Activated CD4-positive, alpha-beta T cell treated with anti-CD3 and anti-CD28 coated beads for 1 hour (primary cell): ENCODE measurements around the gene NELFE.
"Not testable (repeated sequence)": the region's sequence is repeated elsewhere in the genome, so short reads cannot be mapped to it uniquely, and the experiment has no call there.

Experiments used
- DNase-seq: peaks from one replicate; pipeline ENCODE4 v3.0.0-alpha.2; 2020

Gene NELFE

DNA sequence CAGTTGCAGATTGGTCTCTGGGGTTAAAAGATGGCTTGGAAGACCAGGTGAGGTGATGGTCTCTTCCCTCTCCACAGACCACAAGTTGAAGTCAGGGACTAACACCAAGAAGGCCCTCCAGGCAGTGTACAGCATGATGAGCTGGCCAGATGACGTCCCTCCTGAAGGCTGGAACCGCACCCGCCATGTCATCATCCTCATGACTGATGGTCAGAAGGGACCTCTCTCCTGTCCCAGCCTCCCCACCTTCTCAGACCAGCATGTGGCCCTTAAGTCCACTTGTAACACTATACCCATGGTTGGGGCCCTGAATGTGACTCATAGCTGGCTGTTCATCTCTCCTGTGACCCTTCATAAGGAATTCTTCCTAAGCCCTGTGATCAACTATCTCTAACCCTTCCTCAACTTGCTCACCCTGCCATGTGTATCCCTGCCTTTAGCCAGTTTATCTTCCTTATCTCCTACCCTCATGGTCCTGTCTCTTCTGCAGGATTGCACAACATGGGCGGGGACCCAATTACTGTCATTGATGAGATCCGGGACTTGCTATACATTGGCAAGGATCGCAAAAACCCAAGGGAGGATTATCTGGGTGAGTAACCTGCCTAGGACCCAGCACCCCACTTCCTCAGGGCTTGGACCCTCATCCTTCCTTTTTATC, 9.9 kb downstream of the NELFE start:
- no peak for DNase-seq

DNA sequence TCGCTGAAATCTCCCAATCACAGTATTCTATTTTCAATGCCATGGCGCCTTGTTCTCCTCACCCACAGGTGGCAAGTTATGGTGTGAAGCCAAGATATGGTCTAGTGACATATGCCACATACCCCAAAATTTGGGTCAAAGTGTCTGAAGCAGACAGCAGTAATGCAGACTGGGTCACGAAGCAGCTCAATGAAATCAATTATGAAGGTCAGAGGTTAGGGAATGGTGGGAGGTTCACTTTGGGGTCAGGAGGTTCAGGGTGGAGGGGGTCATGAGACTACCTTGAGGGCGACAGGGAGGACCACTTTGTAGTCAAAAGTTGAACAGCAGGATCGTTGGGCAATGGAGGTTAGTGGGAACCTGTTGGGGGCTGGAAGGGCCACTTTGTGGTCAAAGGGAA, 10.5 kb downstream of the NELFE start:
- DNase-seq: no peak

DNA sequence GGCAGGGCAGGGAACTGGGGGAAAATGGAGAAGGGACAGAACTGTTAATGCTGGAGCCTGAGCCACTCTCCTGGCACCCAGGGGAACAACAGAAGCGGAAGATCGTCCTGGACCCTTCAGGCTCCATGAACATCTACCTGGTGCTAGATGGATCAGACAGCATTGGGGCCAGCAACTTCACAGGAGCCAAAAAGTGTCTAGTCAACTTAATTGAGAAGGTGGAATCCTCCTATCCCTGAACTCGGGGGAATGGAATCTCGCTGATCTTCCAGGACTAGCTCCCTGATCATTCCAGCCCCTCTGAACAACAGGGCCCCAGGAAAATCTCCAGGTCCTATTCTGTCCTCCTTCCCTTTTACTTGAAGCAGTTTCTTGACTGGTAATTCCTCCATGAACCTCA, 10.9 kb downstream of the NELFE start:
- no peak for DNase-seq

DNA sequence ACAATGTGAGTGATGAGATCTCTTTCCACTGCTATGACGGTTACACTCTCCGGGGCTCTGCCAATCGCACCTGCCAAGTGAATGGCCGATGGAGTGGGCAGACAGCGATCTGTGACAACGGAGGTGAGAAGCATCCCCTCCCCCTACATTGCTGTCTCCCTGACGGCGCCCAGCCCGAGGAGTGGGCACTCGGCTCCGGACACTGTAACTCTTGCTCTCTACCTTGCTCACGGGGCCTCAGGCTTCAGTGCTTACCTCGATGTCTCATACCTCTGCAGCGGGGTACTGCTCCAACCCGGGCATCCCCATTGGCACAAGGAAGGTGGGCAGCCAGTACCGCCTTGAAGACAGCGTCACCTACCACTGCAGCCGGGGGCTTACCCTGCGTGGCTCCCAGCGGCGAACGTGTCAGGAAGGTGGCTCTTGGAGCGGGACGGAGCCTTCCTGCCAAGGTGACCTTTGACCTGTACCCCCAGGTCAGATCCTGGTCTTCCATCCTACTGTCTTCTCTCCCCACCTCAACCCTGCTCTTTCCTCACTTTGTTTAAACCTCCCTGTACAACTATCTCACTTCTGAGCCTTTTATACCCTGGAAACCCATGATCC, 11.6 kb downstream of the NELFE start:
- DNase-seq: no peak

DNA sequence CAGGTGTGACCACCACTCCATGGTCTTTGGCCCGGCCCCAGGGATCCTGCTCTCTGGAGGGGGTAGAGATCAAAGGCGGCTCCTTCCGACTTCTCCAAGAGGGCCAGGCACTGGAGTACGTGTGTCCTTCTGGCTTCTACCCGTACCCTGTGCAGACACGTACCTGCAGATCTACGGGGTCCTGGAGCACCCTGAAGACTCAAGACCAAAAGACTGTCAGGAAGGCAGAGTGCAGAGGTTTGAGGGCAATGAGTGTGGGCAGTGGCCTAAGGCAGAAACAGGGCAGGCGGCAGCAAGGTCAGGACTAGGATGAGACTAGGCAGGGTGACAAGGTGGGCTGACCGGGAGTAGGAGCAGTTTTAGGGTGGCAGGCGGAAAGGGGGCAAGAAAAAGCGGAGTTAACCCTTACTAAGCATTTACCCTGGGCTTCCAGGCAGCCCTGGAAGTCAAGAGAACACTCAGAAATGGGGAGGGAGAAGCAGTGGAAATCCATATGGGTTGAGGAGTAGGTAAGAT, 12.3 kb downstream of the NELFE start:
- no peak for DNase-seq

DNA sequence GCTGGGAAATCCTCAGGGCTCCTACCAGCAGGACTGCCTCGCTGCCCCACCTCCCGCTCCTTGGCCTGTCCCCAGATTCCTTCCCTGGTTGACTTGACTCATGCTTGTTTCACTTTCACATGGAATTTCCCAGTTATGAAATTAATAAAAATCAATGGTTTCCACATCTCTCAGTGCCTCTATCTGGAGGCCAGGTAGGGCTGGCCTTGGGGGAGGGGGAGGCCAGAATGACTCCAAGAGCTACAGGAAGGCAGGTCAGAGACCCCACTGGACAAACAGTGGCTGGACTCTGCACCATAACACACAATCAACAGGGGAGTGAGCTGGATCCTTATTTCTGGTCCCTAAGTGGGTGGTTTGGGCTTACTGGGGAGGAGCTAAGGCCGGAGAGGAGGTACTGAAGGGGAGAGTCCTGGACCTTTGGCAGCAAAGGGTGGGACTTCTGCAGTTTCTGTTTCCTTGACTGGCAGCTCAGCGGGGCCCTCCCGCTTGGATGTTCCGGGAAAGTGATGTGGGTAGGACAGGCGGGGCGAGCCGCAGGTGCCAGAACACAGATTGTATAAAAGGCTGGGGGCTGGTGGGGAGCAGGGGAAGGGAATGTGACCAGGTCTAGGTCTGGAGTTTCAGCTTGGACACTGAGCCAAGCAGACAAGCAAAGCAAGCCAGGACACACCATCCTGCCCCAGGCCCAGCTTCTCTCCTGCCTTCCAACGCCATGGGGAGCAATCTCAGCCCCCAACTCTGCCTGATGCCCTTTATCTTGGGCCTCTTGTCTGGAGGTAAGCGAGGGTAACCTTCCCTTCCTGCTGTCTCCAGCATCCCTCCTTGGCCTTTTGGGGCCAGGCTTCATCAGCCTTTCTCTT, 13.0 kb downstream of the NELFE start, which contains the start of gene CFB:
TSS of gene CFB (plus strand) at position 589 of the 863 bp plus-strand sequence. CDS start at position 716, 127 bp downstream.
- DNase-seq: no peak

DNA sequence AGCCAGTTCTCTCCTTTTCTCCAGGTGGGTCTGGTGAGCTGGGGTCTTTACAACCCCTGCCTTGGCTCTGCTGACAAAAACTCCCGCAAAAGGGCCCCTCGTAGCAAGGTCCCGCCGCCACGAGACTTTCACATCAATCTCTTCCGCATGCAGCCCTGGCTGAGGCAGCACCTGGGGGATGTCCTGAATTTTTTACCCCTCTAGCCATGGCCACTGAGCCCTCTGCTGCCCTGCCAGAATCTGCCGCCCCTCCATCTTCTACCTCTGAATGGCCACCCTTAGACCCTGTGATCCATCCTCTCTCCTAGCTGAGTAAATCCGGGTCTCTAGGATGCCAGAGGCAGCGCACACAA, 13.6 kb downstream of the NELFE start:
- no peak for DNase-seq

DNA sequence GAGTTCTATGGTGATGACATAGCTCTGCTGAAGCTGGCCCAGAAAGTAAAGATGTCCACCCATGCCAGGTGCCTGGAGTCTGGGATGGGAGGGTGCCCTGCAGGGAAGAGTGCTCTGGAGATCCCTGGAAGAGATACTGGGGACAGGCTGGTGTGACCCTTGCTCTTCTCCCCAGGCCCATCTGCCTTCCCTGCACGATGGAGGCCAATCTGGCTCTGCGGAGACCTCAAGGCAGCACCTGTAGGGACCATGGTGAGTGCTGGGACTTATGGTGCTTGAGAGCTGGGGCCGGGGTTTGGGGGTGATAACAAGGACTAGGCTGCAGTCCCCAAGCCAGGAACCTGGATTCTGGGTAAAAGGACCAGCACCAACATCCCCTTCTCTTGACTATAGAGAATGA, 15.0 kb downstream of the NELFE start:
- DNase-seq: no peak

DNA sequence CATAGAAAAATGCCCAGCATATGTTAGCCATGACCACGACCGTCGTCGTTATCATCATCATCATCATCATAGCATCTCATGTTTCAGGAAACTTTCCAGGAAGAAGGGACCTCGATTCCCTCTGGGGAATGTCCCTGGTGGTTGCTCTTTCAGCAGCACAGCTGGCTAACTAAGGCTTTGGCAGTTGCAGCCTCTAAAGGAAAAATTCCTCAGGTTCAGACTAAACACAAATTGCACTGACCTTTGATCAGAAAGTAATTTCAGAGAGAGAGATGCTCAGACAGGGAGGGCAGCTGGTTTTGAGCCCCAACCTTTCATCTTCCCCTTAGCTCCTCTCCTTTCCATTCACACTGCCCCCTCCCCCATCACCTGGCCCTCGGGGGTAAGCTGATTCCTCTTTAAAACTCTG, 18.5 kb downstream of the NELFE start:
- no peak for DNase-seq

DNA sequence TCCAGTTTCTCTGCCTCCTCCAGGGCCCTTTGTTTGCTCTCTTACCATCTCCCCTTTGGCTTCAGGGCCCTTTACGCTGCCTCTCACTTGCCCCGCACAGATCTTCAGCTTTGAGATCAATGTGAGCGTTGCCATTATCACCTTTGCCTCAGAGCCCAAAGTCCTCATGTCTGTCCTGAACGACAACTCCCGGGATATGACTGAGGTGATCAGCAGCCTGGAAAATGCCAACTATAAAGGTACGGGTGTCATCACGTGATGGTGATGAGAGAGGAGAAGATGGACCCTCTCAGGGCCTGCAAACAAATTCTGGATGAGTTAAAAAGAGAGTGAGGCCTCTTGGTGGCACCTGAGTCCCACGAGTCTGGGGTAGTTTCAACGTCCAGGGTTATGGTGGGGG, 22.9 kb downstream of the NELFE start:
- no peak for DNase-seq

DNA sequence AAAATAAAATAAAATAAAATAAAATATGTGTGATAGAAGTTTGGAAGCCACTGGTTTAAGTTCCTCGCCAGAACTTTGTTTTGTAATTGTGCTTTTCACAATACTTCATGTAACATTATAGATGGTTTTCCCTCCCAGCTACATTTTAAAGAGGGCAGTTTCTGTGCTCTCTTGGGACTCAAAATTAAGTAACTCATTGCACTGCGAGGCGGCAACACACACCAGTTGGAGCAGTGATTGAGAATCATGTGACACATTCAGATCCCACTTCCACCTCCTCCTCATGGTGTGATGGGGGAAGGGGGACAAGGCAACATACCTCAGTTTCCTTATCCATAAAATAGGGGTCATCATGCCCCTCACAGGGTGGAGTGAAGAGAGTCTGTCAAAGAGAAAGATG, 23.8 kb downstream of the NELFE start:
- DNase-seq: no peak

DNA sequence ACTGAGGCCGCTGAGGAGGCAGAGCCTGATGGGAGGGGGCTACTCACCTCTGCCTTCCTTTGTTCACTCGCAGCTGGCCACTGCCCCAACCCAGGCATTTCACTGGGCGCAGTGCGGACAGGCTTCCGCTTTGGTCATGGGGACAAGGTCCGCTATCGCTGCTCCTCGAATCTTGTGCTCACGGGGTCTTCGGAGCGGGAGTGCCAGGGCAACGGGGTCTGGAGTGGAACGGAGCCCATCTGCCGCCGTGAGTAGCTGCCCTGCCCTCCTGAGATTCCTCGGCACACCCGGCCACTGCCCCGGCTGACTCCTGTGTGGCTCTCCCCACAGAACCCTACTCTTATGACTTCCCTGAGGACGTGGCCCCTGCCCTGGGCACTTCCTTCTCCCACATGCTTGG, 25.2 kb downstream of the NELFE start:
- no peak for DNase-seq

DNA sequence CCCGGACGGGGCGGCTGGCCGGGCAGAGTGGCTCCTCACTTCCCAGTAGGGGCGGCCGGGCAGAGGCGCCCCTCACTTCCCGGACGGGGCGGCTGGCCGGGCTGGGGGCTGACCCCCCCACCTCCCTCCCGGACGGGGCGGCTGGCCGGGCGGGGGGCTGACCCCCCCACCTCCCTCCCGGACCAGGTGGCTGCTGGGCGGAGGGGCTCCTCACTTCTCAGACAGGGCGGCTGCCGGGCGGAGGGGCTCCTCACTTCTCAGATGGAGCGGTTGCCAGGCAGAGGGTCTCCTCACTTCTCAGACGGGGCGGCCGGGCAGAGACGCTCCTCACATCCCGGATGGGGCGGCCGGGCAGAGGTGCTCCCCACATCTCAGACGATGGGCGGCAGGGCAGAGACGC, 26.6 kb downstream of the NELFE start:
- not testable (repeated sequence) for DNase-seq

DNA sequence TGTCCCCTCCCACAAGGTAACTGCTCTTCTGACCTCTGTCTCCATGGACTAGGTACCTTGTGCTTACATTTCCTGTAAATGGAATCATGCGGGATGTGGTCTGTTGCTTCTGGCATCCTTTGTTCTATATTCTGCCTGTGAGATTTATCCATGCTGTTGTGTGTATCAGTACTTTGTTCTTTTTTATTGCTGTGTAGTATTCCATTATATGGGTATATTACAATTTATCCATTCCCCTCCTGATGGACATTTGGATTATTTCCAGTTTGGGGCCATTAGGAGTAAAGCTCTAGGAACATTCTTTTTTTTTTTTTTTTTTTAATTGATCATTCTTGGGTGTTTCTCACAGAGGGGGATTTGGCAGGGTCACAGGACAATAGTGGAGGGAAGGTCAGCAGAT, 27.8 kb downstream of the NELFE start:
- DNase-seq: no peak

DNA sequence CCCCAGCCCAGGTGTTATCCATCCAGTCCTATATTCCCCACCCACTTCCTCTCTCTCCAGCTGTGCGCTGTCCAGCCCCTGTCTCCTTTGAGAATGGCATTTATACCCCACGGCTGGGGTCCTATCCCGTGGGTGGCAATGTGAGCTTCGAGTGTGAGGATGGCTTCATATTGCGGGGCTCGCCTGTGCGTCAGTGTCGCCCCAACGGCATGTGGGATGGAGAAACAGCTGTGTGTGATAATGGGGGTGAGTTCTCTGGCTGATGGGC, 30.2 kb downstream of the NELFE start:
- no peak for DNase-seq

DNA sequence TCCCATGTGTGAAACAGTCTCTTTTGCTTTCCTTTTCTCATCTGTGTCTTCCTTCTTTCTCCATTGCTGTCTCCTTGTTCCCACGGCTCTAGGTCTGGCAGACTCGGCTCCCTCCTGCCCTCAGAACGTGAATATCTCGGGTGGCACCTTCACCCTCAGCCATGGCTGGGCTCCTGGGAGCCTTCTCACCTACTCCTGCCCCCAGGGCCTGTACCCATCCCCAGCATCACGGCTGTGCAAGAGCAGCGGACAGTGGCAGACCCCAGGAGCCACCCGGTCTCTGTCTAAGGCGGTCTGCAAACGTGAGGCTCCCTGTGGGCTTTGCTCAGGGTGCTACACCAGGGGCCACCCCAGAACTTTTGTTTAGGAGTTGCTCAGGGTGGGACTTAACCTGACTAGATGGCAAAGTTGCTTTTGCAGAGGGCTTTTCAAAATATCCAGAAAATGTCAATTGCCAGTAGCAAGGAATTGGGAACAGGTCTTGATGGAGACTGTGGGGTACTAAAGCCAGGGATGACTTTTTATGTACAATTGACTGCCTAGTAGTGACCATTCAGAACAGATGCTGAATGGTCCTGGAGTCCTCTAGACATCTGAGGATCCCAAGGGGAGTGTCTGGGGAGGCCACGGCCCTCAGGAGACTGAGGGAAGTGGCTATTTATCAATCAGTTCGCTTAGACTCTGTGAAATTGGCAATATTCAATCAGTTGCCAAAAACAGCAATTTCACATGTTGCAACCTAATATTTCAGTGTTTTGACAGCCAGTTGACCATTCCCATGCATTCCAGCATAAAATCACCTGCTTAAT, 30.7 kb downstream of the NELFE start:
- DNase-seq: no peak

DNA sequence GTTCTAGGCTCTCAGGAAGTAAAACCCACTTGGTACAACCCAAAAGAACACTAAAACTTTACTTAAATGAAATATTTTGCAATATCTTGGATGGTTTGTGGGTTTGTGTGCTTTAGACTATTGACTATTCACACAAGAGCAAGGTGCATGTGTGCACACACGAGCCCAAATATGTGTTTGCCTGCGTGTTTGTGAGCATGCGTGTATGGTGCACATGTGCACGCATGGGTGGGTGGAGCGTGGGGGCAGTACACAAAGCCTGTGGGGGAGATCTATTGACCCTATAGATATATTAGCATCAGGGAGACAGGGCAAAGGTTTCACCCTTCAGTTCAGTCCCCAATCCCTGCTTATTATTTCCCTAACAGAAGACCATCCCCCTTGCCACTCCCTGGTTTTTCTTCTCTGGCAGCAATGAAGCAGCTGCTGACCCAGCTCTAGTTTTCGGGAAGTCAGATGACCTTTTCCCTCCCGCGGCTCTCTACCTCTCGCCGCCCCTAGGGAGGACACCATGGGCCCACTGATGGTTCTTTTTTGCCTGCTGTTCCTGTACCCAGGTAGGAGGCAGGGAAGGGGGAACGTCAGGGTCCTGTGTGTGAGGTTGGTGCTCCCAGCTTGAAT, 31.4 kb downstream of the NELFE start, which contains the start of gene C2:
TSS of gene C2 (plus strand) at position 476 of the 621 bp plus-strand sequence. CDS start at position 512, 36 bp downstream.
- no peak for DNase-seq

DNA sequence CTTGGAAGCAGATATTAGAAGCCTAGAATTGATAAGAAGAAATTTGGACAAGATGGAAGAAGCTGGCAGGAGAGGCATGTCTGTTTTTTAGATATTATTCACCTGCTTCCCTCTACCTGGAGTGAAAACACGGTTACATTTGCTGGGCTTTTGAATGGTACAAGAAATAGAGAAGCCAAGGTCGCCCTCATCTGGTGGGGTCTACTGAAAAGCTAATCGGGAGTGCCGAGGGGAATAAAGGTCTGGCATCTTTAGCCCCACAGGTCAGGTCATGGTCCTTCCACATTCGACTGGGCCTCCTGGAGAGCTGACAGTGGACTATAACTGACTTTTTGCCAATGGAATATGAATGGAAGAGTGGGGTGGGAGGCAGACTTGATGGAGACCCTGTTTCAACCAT, 35.8 kb downstream of the NELFE start:
- no peak for DNase-seq

DNA sequence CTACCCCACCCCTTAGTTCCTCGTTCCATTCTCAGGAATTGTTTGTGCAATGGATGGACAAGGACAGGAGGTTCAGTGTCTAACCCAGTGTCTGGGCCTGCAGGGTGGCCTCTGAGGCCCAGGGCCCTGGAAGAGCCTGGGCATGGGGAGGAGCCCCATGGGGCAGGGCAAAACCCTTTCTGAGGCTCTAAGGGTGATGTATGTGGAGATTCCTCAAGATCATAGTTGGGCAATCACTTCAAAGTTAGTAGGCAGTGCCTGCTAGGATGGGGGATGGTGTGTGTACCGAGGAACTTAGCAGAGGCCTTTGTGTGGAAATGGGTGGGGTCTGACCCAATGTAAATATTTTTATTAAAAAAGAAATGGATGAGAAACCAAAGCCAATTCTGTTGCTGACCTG, 38.0 kb downstream of the NELFE start:
- DNase-seq: no peak

DNA sequence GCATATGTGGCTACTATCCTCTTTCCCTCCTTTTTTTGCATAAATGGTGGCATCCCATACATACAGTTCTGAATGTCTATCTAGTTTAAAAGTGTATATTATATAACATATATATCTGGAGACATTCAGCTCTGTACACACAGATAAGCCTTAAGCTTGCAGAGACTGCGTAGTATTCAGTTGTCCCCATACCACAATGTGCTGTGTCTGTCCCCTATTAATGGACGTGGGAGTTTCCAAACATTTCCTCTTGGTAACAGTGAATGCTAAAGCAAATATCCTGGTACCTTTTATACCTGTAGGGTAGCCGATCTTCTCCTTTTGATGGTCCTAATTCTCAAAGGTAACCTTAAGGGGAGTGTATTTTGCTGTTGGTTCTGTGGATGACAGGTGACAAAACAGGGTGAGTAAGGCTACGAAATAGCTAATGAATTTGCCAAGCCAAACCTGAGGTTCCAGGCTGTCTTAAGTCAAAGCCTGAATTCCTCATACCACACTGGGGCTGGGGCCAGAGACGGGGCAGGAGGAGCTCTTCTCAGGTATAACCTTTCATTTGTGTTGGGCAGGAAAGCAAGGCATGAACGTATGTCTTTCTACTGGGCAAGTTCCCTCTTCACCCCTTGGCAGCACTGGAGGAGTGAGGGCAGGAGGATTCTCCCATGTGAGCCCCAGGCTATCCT, 39.0 kb downstream of the NELFE start:
- no peak for DNase-seq

DNA sequence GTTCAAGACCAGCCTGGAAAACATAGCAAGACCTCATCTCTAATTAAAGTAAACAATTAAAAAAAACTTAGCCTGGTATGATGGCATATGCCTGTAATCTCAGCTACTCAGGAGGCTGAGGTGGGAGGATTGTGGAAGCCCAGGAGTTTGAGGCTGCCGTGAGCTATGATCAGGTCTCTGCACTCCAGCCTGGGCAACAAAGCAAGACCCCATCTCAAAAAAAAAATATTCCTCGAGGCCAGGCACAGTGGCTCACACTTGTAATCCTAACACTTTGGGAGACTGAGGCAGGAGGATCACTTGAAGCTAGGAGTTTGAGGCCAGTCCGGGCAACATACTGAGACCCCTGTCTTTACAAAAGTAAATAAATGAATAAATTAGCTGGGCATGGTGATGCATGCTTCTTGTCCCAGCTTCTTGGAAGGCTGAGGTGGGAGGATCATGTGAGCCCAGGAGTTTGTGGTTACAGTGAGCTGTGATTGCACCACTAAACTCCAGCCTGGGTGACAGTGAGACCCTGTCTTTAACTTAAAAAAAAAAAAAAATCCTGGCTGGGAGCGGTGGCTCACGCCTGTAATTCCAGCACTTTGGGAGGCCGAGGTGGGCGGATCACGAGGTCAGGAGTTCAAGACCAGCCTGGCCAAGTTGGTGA, 40.6 kb downstream of the NELFE start:
- DNase-seq: no peak

DNA sequence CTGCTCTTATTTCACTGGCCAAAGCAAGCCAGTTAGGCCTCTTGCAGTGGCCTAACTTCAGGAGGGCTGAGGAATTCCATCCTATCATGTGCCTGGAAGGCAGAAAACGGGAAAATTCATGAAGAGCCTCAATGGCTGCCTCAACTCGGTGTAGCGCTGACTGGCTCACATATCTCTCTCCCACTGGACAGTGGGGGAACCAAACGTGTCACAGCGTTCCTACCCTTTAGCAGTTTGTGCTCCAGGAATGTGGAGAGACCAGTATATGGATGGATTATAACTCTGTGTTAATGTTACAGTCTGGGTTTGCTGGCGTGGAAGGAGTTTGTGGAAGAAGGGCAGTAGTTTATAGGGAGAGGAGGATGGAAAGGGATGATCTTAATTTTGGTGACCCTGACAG, 43.0 kb downstream of the NELFE start:
- no peak for DNase-seq
